ENCODE measurements around the gene RAB11FIP4.

Gene RAB11FIP4

GRCh38 chr17:31392856-31393748 is 1.6 kb downstream of the RAB11FIP4 start:
- DNase-seq (ENCODE audit: low read depth in 1 of 2, low spot score in 1 of 2), result no peak
- H3K27ac ChIP-seq (replicated peaks), result no peak overlapping the region
- peaks cover 33% of the 10 kb centered on the region for H3K27me3 ChIP-seq (ENCODE audit: insufficient read depth, poor library complexity, severe bottlenecking)
- no peak overlapping the region for H3K4me3 ChIP-seq (replicated peaks; ENCODE audit: insufficient read depth, low read length)
- TF ChIP-seq, protein P1, sequence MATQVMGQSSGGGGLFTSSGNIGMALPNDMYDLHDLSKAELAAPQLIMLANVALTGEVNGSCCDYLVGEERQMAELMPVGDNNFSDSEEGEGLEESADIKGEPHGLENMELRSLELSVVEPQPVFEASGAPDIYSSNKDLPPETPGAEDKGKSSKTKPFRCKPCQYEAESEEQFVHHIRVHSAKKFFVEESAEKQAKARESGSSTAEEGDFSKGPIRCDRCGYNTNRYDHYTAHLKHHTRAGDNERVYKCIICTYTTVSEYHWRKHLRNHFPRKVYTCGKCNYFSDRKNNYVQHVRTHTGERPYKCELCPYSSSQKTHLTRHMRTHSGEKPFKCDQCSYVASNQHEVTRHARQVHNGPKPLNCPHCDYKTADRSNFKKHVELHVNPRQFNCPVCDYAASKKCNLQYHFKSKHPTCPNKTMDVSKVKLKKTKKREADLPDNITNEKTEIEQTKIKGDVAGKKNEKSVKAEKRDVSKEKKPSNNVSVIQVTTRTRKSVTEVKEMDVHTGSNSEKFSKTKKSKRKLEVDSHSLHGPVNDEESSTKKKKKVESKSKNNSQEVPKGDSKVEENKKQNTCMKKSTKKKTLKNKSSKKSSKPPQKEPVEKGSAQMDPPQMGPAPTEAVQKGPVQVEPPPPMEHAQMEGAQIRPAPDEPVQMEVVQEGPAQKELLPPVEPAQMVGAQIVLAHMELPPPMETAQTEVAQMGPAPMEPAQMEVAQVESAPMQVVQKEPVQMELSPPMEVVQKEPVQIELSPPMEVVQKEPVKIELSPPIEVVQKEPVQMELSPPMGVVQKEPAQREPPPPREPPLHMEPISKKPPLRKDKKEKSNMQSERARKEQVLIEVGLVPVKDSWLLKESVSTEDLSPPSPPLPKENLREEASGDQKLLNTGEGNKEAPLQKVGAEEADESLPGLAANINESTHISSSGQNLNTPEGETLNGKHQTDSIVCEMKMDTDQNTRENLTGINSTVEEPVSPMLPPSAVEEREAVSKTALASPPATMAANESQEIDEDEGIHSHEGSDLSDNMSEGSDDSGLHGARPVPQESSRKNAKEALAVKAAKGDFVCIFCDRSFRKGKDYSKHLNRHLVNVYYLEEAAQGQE (IDR thresholded peaks at IDR 0.05; ENCODE audit: insufficient replicate concordance, low read depth), result peak; percentile 78
- TF ChIP-seq SPI1 (IDR thresholded peaks at IDR 0.05; ENCODE audit: borderline replicate concordance, low read depth) (no peak), POLR2AphosphoS5 (IDR thresholded peaks at IDR 0.05; ENCODE audit: low read depth) (no peak), CTCF (IDR thresholded peaks at IDR 0.05; ENCODE audit: insufficient read depth, low read length) (no peak), GABPA (IDR thresholded peaks at IDR 0.05; ENCODE audit: low read depth) (no peak)

DNA sequence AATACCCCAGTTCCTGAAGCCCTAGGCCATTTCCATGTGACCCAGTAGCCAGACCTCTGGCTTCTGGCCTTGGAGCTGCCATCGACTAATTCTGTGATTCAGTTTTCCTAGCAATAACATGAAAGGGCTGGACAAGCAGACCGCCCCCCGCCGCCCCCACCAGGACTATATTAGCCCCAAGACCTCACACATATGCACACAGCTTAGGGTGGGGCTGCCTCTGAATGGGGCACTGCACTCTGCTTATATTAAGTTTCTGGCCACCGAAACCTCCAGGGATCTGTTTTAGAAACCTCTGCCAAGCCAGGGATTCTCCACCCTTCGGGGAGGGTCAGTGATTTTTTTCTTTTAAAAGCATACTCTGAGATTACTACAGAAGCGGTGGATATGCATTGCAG is 2.3 kb downstream of the RAB11FIP4 start:
- Histone ChIP-seq H3K27me3 (ENCODE audit: insufficient read depth, poor library complexity, severe bottlenecking) (peaks cover 33% of the 10 kb centered on the region), H3K27ac (replicated peaks) (no peak overlapping the region)
- no peak for TF ChIP-seq POLR2AphosphoS5 (IDR thresholded peaks at IDR 0.05; ENCODE audit: low read depth)
- TF ChIP-seq SPI1 (IDR thresholded peaks at IDR 0.05; ENCODE audit: borderline replicate concordance, low read depth), result no peak
- no peak for TF ChIP-seq GABPA (IDR thresholded peaks at IDR 0.05; ENCODE audit: low read depth)
- no peak for TF ChIP-seq CTCF (IDR thresholded peaks at IDR 0.05; ENCODE audit: insufficient read depth, low read length)
- TF ChIP-seq, protein P1 (IDR thresholded peaks at IDR 0.05; ENCODE audit: insufficient replicate concordance, low read depth), result no peak

DNA sequence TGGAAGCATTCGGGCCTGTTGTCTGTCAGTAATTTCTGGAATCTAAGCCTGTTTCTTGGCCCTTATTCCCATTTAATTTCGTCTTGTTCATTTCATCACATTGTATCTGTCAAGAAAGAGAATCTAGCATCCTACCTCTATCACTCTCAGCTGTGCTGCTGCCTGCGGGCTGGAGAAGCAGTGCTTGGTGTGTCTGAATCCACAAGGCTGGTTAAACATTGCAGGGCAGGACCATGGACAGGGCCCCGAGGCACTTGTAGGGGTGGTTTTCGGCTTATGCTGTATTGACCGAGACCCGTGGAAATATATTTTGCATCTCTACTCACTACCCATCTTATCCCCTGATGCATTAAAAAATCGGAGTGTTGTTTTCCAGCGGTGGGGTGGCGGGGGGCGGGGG is 3.1 kb downstream of the RAB11FIP4 start:
- DNase-seq (ENCODE audit: low read depth in 1 of 2, low spot score in 1 of 2), result peak; percentile 39 to 50
- peaks cover 32% of the 10 kb centered on the region for H3K27me3 ChIP-seq (ENCODE audit: insufficient read depth, poor library complexity, severe bottlenecking)
- TF ChIP-seq POLR2AphosphoS5 (IDR thresholded peaks at IDR 0.05; ENCODE audit: low read depth) (no peak), SPI1 (IDR thresholded peaks at IDR 0.05; ENCODE audit: borderline replicate concordance, low read depth) (no peak)
- TF ChIP-seq, protein P1 (IDR thresholded peaks at IDR 0.05; ENCODE audit: insufficient replicate concordance, low read depth), result peak; percentile 96
- no peak overlapping the region for H3K27ac ChIP-seq (replicated peaks)
- H3K4me3 ChIP-seq (replicated peaks; ENCODE audit: insufficient read depth, low read length), result no peak overlapping the region

More for the DNA sequence above, 2.3 kb downstream of the RAB11FIP4 start:
- H3K4me3 ChIP-seq (replicated peaks; ENCODE audit: insufficient read depth, low read length), result no peak overlapping the region
- no peak for DNase-seq (ENCODE audit: low read depth in 1 of 2, low spot score in 1 of 2)
